Suprapubic skin (tissue), 4 donors: ENCODE measurements around the gene FUT7.

ENCODE experiments used
- EP300 ChIP-seq: sonication (generic); formaldehyde crosslinking; IDR thresholded peaks from one replicate; pipeline ENCODE4 v1.6.1; 2017; ENCODE audit warnings: antibody characterized with exemption
- POLR2A ChIP-seq, 2 donors: fragments of 450-650 bp; IDR thresholded peaks; one replicate each; pipeline ENCODE4 v1.6.1; 2017; ENCODE audit warnings: antibody characterized with exemption in 2 of 2, mild to moderate bottlenecking in 2 of 2, moderate library complexity in 2 of 2
- POLR2AphosphoS5 ChIP-seq, 3 donors: sonication (generic); formaldehyde crosslinking; IDR thresholded peaks; one replicate each; pipeline ENCODE4 v1.6.1; 2017; ENCODE audit warnings: antibody characterized with exemption in 3 of 3
- TF ChIP-seq, protein P1 (sequence below), 2 donors: fragments of 200-600 bp in 1 of 2; fragments of 450-650 bp in 1 of 2; sonication (generic) in 1 of 2; IDR thresholded peaks; one replicate each; pipeline ENCODE4 v1.5.1; 2016 to 2019; ENCODE audit warnings: antibody characterized with exemption in 2 of 2, mild to moderate bottlenecking in 1 of 2, moderate library complexity in 1 of 2

DNA sequence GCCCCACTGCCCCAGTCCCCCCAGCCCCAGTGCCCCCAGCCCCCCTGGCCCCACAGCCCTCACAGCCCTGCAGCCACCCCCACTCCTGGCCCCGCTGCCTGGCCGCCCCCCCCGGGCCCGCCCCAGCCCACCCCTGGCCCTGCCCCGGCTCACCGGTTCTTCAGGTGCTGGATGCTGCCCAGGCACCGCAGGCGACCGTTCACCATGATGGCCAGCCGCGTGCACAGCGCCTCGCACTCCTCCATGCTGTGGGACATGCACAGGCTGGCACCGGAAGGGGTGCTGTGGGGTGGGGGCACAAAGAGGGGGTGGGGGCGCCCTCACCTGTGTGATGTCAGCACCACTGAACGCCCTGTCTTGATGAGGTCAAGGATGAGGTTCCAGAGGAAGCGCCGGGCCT lies 22.7 kb downstream of the FUT7 start:
- TF ChIP-seq, protein P1, sequence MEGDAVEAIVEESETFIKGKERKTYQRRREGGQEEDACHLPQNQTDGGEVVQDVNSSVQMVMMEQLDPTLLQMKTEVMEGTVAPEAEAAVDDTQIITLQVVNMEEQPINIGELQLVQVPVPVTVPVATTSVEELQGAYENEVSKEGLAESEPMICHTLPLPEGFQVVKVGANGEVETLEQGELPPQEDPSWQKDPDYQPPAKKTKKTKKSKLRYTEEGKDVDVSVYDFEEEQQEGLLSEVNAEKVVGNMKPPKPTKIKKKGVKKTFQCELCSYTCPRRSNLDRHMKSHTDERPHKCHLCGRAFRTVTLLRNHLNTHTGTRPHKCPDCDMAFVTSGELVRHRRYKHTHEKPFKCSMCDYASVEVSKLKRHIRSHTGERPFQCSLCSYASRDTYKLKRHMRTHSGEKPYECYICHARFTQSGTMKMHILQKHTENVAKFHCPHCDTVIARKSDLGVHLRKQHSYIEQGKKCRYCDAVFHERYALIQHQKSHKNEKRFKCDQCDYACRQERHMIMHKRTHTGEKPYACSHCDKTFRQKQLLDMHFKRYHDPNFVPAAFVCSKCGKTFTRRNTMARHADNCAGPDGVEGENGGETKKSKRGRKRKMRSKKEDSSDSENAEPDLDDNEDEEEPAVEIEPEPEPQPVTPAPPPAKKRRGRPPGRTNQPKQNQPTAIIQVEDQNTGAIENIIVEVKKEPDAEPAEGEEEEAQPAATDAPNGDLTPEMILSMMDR (IDR thresholded peaks at IDR 0.05): no peak
- TF ChIP-seq POLR2AphosphoS5 (IDR thresholded peaks at IDR 0.05) (no peak), POLR2A (IDR thresholded peaks at IDR 0.05) (no peak), EP300 (no peak)
